ENCODE results near the gene NDST1. TPM values are rescaled to one million over a fixed set of nuclear protein-coding genes. Genes with fewer than 3 reads are reported as not detected.

NDST1 gene
- total RNA-seq, 4 donors from 2014 or later = 32.4 to 104 (median 42.6) TPM

DNA sequence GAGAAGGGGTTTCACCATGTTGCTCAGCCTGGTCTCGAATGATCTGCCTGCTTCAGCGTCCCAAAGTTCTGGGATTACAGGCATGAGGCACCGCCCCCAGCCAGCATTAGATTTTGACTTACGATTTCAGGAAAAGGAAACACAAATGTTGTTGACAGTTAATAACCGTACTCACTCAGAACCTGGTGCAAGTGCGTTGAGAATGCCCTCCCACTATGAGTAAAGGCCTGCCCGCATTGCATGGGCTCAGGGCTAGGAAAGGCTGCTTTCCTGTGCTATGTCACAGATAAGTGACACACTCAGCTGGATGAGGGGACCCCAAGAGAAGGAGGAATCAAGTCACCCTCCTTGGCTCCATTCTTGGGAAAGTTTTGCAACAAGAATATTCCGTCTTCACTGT, 42.4 kb downstream of the NDST1 start:
- TF ChIP-seq, protein P1, sequence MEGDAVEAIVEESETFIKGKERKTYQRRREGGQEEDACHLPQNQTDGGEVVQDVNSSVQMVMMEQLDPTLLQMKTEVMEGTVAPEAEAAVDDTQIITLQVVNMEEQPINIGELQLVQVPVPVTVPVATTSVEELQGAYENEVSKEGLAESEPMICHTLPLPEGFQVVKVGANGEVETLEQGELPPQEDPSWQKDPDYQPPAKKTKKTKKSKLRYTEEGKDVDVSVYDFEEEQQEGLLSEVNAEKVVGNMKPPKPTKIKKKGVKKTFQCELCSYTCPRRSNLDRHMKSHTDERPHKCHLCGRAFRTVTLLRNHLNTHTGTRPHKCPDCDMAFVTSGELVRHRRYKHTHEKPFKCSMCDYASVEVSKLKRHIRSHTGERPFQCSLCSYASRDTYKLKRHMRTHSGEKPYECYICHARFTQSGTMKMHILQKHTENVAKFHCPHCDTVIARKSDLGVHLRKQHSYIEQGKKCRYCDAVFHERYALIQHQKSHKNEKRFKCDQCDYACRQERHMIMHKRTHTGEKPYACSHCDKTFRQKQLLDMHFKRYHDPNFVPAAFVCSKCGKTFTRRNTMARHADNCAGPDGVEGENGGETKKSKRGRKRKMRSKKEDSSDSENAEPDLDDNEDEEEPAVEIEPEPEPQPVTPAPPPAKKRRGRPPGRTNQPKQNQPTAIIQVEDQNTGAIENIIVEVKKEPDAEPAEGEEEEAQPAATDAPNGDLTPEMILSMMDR (IDR thresholded peaks at IDR 0.05; ENCODE audit: low read depth) = no peak

DNA sequence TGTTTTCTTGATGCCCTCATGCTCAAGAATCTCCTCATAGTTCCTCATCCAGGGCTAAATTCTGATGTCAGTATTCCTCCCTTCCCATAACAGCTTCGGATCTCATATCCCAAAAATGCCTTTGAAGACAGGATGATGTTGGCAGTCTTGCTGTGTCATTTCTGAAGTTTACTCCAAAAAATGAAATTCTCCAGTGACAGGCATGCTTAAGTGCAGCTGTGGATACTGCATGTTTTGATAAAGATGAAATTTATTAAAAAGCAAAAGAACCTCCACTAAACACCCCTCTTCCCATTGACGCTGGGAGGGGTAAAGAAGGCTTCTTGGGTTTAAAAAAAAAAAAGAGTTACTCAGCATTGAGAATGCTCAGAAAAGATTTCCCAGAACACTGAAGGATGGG, 43.1 kb downstream of the NDST1 start:
- TF ChIP-seq, protein P1 (IDR thresholded peaks at IDR 0.05; ENCODE audit: low read depth) = no peak

DNA sequence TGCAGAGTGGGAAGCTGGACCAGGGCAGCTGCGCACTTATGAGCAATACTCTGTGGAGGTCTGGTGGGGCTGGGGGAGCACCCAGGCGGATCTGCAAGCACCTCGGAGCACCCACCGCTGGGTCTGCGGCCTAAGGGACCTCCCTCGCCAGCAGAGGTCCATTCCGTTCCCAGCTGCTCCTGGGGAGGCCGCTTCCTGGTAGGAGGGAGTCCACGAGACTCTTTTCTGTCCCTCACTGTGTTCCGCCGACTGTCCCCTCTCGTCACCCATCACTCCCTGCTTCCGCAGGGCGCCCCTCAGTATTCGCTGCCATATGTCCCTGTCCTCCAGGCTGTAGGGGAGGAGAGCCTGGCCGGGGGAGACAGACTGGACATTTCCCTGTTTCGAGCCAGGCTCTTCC, 45.5 kb downstream of the NDST1 start:
- TF ChIP-seq, protein P1 (IDR thresholded peaks at IDR 0.05; ENCODE audit: low read depth) = no peak

DNA sequence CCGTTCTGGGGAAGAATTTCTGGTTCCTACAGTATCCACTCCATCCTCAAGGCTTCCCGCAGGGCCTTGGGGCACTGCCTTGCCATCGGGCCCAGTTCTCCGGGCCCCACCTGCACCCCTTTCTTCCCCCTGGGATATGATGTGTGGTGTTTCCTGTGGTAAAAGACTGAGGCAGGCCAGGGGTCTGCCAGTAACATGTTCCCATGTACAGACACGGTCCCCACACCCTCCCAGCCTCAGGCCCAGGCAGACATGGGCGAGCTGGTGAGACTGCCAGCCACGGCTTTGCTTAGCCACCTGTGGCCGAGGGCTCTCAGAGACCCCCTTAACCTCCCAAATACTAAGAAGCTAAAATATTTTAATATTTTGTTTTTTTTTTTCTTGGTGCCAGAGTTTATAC, 46.0 kb downstream of the NDST1 start:
- TF ChIP-seq, protein P1 (IDR thresholded peaks at IDR 0.05; ENCODE audit: low read depth) = no peak

DNA sequence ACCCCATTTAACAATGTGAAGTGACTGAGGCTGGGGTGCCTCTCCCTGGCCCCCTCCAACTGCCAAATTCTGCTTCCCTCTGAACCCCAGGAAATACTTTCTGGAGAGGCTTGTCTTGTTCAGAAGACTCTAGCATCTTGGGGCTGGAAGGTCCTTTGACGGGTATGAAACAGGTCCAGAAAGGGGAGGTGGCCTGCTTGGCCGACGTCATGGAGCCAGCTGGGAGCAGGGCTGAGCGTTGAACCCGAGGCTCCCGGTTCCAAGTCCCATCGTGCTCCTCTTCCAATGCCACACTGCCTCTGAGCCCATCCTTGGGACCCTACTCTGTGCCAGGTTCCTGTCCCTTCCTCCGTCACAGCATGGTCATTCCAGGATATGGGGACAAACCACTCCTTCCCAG, 46.9 kb downstream of the NDST1 start:
- TF ChIP-seq, protein P1 (IDR thresholded peaks at IDR 0.05; ENCODE audit: low read depth) = no peak

DNA sequence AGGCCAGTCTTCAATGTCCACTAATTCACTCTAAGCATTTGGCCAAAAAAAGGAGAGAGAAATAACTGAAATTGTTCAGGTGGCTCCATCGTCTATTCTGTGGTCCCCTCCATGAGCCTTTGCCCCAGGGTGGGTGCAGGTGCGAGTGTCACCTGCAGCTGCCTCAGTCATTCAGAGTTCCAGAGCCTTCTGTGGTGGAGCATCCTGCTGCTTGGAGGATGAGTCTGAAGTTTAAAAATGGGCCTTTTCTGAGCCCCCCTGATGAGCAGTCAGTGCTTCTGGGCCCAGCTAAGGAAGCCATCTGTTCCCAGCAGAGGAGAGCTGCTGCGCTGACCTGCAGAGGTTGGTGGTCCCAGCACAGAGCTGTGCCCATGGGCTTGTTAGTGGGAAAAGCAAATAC, 48.2 kb downstream of the NDST1 start:
- TF ChIP-seq, protein P1 (IDR thresholded peaks at IDR 0.05; ENCODE audit: low read depth) = no peak

DNA sequence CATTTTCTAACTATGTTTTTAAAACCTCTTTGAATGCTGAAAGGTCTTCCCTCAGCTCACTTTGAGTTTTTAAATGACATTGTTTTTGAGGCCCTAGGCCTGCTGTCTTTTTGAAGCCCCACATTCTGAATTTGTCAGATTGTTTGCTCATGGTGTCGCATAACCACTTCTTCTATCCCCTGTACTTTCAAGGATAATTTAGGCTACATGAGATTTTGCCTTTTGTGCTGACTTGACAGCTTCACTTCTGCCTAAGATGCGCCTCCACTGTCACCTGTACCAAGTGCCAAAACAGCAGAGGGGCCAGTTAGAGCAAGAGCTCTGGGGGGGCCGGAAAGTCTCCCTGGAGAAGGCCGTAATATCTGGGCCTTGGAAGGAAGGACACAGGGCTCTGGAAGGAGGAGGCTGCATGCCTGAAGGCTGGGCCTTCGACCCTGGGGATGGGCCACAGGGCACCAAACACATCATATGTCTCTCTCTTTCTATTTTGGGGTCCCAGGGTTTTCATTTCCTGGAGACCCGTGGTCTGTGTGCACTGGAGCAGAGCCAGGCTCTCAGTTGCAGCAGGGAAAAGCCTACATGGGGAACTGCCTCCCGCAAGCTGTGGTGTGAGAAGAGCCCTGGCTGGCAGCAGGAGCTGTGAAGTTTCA, 49.1 kb downstream of the NDST1 start:
- TF ChIP-seq, protein P1 (IDR thresholded peaks at IDR 0.05; ENCODE audit: low read depth) = no peak
